ENCODE measurements around the gene TAS2R42. TPM values are rescaled to one million over a fixed set of nuclear protein-coding genes. Genes with fewer than 3 reads are reported as not detected.

TAS2R42 gene
- not detected in 2 replicates for total RNA-seq

GRCh38 chr12:11186837-11187236 lies at the start of gene TAS2R42:
Gene TAS2R42, minus strand, starts transcription at chr12:11186937. Its CDS starts 0 bp downstream, at chr12:11186937.

GRCh38 chr12:11171145-11171968 lies 15.4 kb downstream of the TAS2R42 start, which contains the start of gene SMIM10L1:
Gene SMIM10L1, plus strand, starts transcription at chr12:11171194. Its CDS starts 163 bp downstream, at chr12:11171357.

Other genes starting within 250 kb of the TAS2R42 start
- 0.98 and 1.6 TPM in 2 replicates for gene TAS2R14, start 247.7 kb downstream of the TAS2R42 start, total RNA-seq
- gene TAS2R50, start 200.0 kb downstream of the TAS2R42 start, total RNA-seq: 2.1 and 2.7 TPM in 2 replicates
- 0.62 and 1.0 TPM in 2 replicates for gene TAS2R20, start 188.6 kb downstream of the TAS2R42 start, total RNA-seq
- 0.94 and 0.98 TPM in 2 replicates for gene TAS2R19, start 164.3 kb downstream of the TAS2R42 start, total RNA-seq
- 0.44 and 2.4 TPM in 2 replicates for gene TAS2R31, start 155.5 kb downstream of the TAS2R42 start, total RNA-seq
- gene TAS2R46, start 124.6 kb downstream of the TAS2R42 start, total RNA-seq: 1.5 TPM in 1 of 2 replicates, not detected in the other
- not detected in 2 replicates for gene TAS2R43, start 94.6 kb downstream of the TAS2R42 start, total RNA-seq
- 0.59 and 1.8 TPM in 2 replicates for gene TAS2R30, start 52.3 kb downstream of the TAS2R42 start, total RNA-seq
- gene SMIM10L1, start 15.7 kb downstream of the TAS2R42 start, total RNA-seq: 6.4 and 7.7 TPM in 2 replicates
- gene PRB3, start 82.8 kb upstream of the TAS2R42 start, total RNA-seq: not detected in 2 replicates
- not detected in 2 replicates for gene PRB4, start 123.5 kb upstream of the TAS2R42 start, total RNA-seq
- gene PRB2, start 208.6 kb upstream of the TAS2R42 start, total RNA-seq: not detected in 2 replicates

Data from cardiac ventricle fibroblast (primary cell).